ENCODE measurements around the gene C1QTNF7. TPM values are rescaled to one million over a fixed set of nuclear protein-coding genes. Genes with fewer than 3 reads are reported as not detected.

The C1QTNF7 gene
- total RNA-seq, 1 donor from 2014 or later: not detected

DNA sequence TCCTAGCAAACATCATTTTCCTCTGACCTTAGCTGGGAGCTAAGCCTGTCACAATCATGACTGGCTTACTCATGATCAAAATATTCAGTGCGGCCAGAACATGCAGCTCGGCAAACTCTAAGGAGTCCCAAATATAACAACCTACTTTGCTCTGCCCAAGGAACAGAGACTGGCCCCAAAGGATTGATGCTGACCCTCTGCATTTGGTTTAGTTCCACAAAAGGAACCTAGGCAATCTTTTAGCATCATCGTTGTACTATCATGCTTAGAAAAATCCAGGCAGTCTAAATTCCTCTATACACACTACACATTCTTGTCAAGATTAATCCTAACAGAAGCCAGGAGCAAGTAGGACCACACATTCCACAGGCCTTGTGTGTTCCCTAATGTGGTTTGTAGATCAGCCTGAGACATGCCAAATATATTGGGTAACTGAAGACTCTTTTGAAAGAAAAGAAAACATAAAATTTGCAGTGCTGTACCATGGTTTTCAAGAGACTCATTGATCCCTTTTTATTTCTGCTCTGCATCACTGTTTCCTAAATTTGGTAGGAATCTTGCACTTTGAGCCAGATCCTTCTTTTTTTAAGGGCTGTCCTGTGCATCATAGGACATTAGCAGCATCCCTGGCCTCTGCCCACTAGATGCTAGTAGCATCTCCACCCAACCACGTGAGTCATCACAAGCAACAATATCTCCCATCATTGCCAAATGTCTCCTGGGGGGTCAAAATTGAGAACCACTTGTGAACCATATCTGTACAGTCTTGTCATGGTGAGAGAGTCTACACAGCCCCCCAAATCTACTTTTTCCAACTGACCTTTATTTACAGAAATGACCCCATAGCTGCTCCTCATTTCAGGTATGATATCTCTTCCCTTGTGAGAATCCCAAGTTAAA lies 24.3 kb downstream of the C1QTNF7 start:
- no peak for DNase-seq (ENCODE audit: extremely low read depth, low read depth, low spot score)

DNA sequence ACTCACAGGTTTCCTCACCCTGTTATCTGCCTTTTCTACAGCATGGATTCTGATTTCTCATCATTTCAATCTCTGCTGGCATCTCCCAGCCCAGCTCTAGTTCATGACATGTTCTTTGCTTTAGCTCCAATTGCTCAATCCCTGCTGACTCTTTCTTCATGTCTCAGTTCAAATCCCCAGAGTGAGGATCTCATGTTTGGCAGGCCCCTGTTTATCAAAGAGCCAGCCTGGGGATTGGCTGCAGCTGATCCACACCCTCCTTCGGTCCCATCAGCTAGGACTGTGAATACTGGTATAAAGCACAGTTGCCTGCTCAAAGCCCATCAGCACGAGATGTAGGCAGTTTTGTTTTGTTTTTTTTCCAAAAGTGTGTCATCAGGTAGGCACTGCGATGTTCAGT lies 27.5 kb downstream of the C1QTNF7 start:
- DNase-seq (ENCODE audit: extremely low read depth, low read depth, low spot score): no peak

DNA sequence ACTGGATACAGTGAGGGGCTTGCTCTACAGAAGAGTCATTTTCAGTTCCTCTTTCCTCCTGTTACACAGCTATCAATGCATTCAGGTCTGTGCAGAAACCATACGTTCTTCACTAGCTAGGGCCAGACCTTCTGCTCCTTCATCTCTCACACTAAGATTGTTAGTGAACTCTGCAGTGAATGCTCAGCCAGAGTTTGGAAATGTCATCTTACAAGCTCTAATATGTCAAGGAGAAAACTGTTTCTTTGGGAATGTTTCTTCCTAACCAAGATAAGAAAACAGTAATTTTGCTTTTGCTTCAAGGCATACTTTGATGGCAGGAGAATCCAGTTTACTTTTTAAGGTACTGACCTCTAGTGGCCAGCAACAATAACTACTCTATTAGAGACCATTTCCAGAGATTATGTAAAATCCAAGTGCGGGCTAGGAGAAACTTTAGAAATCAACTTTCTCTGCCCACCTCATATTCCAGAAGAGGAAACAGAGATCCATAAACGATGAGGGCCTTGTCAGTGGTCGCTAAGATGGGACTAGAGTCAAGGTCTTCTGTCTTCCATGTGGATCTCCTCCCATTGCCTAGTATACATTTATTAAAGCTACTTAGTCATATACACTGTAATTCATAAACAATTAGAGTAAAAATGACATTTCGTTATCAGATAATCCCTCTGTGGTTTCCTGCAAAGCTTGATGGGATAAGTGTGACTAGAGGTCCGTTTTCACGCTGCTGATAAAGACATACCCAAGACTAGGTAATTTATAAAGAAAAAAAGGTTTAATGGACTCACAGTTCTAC lies 29.8 kb downstream of the C1QTNF7 start:
- no peak for DNase-seq (ENCODE audit: extremely low read depth, low read depth, low spot score)

- DNase-seq (ENCODE audit: extremely low read depth, low read depth, low spot score): no peak
These were observed 30.8 kb downstream of the C1QTNF7 start for GRCh38 chr4:15458616-15459015.

GRCh38 chr4:15459706-15460105 lies 31.9 kb downstream of the C1QTNF7 start:
- DNase-seq (ENCODE audit: extremely low read depth, low read depth, low spot score): no peak

DNA sequence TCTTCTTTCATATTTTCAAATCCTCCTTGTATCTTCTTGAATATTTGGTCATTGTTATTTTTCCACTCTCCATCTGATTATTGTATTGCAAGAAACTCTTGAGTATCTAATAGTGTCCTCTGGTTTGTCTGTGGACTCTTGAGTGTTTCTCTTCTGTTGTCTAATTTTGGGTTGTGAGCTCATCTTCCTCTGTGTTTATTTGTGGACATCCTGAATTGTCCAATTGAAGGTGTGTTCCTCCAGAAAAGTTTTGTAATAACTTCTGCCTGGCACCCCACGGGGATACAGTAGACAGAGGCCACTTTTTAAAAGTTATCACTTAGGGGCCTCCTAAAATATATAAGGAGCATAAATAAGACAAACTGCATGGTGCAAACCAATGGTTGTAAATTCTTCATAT lies 38.8 kb downstream of the C1QTNF7 start:
- DNase-seq (ENCODE audit: extremely low read depth, low read depth, low spot score): no peak

DNA sequence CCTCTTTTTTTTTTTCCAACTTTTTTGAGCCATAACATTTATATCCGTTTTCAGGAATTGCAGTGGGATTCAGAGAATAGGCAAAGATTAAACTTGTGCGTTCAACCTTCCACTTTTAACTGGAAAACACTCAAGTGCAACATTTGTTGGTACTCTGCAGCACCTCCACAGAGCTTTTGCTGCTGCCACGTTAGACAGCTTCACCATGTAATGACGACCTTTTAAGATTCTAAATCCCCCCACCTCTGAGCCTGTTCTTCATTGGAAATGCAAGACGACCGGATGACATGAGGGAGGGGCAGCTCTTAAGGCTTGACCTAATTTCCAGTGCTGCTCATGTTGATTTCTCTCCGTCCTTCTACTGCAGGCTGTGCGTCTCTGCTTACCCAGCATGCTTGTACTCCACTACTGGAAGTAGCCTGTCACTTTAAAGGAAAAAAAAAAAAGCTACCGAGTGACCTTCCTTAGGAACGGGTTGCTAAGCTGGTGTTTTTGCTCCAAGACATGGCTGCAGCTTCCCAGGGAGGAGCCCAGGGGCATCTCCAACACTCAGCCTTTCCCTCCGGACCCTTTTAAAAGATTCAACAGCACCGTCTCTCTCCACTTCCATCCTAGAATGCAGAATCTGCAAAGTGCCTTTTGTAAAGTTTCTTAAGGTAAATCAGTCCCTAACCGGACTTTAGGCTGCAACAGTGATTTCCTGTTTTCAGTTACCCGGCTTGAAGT lies 41.7 kb downstream of the C1QTNF7 start, which contains the start of gene CC2D2A:
Gene CC2D2A (plus strand): TSS at position 481 of the 726 bp plus-strand sequence. CDS start 6,051 bp downstream, outside the sequence.
- no peak for DNase-seq (ENCODE audit: extremely low read depth, low read depth, low spot score)

DNA sequence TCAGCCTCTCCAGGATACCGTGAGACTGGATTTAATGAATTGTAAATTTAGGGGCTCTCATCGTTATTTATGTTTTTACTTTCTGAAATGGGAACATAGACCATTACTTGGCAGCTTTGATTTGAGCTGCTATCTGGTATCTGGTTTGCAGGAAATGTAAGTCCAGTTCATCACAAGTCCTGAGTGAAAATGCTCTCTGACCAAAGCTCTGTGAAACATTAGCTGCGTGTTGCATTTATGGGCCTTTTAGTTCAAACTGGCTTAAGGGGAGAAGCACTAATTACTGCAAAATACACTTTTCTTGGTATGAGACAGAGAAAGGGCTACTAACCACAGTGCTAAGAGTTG lies 42.3 kb downstream of the C1QTNF7 start:
- DNase-seq (ENCODE audit: extremely low read depth, low read depth, low spot score): no peak

GRCh38 chr4:15476396-15476795 lies 48.6 kb downstream of the C1QTNF7 start:
- DNase-seq (ENCODE audit: extremely low read depth, low read depth, low spot score): no peak

- no peak for DNase-seq (ENCODE audit: extremely low read depth, low read depth, low spot score)
These were observed 50.9 kb downstream of the C1QTNF7 start for GRCh38 chr4:15478724-15479088.

DNA sequence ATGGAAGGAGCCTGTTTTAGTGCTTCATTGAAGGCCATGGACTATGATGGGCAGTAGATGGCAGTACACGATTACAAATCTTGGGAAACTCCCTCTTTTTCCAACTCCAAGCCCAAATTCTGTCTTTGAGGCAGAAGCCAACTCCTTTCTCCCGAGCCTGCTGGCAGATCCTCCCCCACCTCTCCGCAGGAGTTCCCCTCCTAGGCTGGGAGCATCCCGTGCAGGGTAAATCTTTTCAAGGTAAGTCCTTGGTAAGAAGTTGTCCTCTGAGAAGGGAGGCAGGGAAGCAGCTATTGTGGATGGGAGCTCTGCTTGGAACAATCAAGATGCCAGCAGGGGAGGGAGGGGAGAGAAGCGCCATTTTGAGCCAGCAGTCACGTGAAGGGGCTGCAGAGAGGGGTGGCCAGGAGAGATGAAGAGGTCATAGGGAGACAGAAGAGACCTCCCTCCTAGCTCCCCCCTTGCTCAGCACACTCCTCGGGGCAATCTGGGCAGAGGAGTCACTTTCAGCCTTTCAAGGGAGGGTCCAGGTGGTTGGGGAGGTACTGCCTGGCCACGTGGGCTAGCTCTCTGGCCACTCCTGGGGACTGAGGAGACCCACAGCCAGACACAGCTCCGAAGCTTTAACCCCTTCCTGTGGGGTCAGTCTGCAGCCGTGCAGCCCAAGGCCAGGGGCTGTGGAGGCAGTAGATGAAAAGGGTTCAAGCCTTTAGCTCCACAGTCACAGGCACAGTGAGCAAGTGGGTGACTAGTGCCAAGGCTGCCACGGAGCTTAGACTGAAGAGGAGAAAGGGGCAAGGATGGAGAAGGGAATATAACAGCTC lies 51.5 kb downstream of the C1QTNF7 start:
- peak; percentile 79 for DNase-seq (ENCODE audit: extremely low read depth, low read depth, low spot score)

GRCh38 chr4:15479913-15480185 lies 52.0 kb downstream of the C1QTNF7 start:
- DNase-seq (ENCODE audit: extremely low read depth, low read depth, low spot score): no peak

GRCh38 chr4:15481961-15482745 lies 54.3 kb downstream of the C1QTNF7 start:
- DNase-seq (ENCODE audit: extremely low read depth, low read depth, low spot score): no peak

GRCh38 chr4:15482842-15483241 lies 55.0 kb downstream of the C1QTNF7 start:
- no peak for DNase-seq (ENCODE audit: extremely low read depth, low read depth, low spot score)

DNA sequence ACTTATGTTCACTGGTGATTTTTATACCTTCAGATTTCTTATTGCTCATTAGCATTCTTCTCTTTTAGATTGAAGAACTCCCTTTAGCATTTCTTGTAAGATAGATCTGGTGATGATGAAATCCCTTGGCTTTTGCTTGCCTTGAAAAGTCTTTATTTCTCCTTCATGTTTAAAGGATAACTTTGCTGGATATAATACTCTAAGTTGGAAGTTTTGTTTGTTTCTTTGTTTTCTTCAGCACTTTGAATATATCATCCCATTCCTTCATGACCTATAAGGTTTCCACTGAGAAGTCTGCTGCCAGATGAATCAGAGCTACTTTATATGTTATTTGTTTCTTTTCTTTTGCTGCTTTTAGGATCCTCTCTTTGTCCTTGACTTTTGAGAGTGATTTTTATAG lies 60.3 kb downstream of the C1QTNF7 start:
- no peak for DNase-seq (ENCODE audit: extremely low read depth, low read depth, low spot score)

DNA sequence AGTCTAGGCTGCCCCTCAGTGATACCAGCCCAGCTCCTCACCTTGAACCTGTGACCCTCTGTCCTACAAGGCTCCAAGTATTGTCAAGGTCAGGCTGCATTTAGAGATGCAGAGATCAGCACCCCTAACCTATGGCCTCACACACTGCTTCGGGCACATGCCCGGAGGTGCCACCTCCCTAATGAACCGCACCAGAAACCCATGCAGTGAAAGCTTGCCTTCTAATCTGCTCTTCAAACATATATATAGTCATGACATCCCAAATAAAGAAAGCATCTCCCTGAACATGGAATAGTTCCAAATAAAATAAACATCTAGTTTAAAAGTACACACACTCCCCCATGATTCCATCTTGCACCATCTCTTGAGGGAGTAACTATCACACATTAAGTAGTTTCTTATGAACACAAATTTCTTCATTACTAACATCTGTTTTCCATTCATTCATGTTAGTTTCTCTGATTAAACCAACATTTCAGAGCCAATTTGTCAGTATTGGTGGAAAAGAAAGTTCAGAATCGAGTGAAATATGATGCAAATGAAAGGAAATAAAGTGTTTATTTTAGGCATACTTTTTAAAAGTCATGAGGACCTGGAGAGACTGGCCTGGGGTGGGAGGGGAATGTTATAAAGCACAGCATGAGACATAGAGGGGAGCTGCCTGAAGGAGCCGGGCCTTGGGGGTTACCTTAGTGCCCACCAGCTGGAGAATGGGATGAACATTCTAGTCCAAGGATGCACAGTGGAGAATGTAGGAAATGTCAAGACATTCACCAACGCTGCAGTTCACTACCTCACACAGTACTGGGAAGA lies 61.0 kb downstream of the C1QTNF7 start:
- DNase-seq (ENCODE audit: extremely low read depth, low read depth, low spot score): no peak

DNA sequence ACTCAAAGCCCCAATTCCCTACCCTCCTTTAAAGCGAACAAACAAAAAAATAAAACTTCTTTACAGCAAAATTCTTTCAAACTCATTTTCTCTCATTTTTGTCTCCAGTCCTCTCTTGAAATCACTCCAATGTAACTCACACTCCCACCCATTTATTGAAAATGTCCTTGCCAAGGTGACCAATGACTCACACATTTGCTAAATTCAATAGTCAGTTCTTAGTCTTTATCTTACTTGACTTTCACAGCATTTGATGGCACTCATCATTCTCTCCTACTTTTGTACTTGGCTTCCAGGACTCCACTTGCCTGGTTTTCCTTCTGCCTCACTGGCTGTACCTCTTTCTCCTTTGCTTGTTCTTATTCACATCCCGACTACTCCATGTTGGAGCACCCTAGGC lies 61.7 kb downstream of the C1QTNF7 start:
- no peak for DNase-seq (ENCODE audit: extremely low read depth, low read depth, low spot score)

GRCh38 chr4:15493411-15493810 lies 65.6 kb downstream of the C1QTNF7 start:
- DNase-seq (ENCODE audit: extremely low read depth, low read depth, low spot score): no peak

DNA sequence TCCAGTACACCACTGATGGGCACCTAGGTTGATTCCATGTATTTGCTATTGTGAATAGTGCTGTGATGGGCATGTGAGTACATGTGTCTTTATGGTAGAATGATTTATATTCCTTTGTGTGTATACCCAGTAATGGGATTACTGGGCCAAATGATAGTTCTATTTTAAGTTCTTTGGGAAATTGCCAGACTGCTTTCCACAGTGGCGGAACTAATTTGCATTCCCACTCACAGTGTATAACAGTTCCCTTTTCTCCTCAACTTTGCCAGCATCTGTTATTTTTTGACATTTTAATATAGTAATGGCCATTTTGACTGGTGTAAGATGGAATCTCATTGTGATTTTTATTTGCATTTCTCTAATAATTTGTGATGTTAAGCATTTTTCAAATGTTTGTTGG lies 67.8 kb downstream of the C1QTNF7 start:
- no peak for DNase-seq (ENCODE audit: extremely low read depth, low read depth, low spot score)
